GM12878 (cell line): ENCODE results near the gene SIAH2. TPM values are rescaled to one million over a fixed set of nuclear protein-coding genes. Genes with fewer than 3 reads are reported as not detected.

Experiments
- BACH1 ChIP-seq: fragments of 450-650 bp; IDR thresholded peaks from 2 replicates; pipeline ENCODE4 v1.6.1; 2017; ENCODE audit warnings: mild to moderate bottlenecking, borderline replicate concordance
- EP300 ChIP-seq, 2 experiments: fragments of 150-350 bp in 1 of 2; IDR thresholded peaks; 2 replicates each; pipeline ENCODE4 v1.6.1; 2011 to 2012; ENCODE audit warnings: low read depth in 2 of 2, low read length in 2 of 2, borderline replicate concordance in 1 of 2, improper control_type of control experiment in 1 of 2, inconsistent platforms in 1 of 2; ENCODE audit not compliant: control insufficient read depth in 1 of 2
- KLF5 ChIP-seq: fragments of 450-650 bp; IDR thresholded peaks from 2 replicates; pipeline ENCODE4 v1.6.1; 2014; ENCODE audit warnings: mild to moderate bottlenecking; ENCODE audit not compliant: partially characterized antibody
- RBBP5 ChIP-seq: fragments of 200-600 bp; sonication (generic); conservative IDR thresholded peaks from 2 replicates; pipeline ENCODE4 v1.6.1; 2016
- ZNF687 ChIP-seq: fragments of 450-650 bp; IDR thresholded peaks from 2 replicates; pipeline ENCODE4 v1.6.1; 2017; ENCODE audit warnings: mild to moderate bottlenecking, moderate library complexity
- polyA plus RNA-seq, 11 experiments: library from polyadenylated mRNA; depleted of rRNA in 4 of 11; unstranded in 6 of 11; stranded (reverse) in 5 of 11; fragments of >200 nt; fragmentation: Nextera tagmentation in 4 of 11; fragmentation: Illumina TruSeq in 1 of 11; extraction: Ambion mirVana in 4 of 11; extraction: Trizol in 1 of 11; gene quantifications; 1 replicate in 1 of 11; 2 replicates in 10 of 11; pipeline versions ENCODE4 v1.2.1 to v1.2.3, GENCODE V29; 2011 to 2016; ENCODE audit warnings: inconsistent platforms in 2 of 11, missing spikeins in 2 of 11, low read depth in 1 of 11
- total RNA-seq, 4 experiments: library from RNA; depleted of rRNA in 3 of 4; stranded (reverse); fragments of >200 nt in 3 of 4; fragmentation: Illumina TruSeq in 1 of 4; extraction: Trizol in 1 of 4; gene quantifications; 2 replicates each; pipeline versions ENCODE4 v1.2.1 to v1.2.3, GENCODE V29; 2013 to 2021
- TF ChIP-seq, protein P1 (sequence below): fragments of 450-650 bp; IDR thresholded peaks from 2 replicates; pipeline ENCODE4 v1.6.1; 2014; ENCODE audit warnings: mild to moderate bottlenecking

SIAH2 gene
- total and polyA plus RNA-seq, 10 of the 15 experiments (the other 5 are each of a cell fraction or from before 2014, with no cell fraction given) = 3.3 to 51.5 (median 29.7) TPM

DNA sequence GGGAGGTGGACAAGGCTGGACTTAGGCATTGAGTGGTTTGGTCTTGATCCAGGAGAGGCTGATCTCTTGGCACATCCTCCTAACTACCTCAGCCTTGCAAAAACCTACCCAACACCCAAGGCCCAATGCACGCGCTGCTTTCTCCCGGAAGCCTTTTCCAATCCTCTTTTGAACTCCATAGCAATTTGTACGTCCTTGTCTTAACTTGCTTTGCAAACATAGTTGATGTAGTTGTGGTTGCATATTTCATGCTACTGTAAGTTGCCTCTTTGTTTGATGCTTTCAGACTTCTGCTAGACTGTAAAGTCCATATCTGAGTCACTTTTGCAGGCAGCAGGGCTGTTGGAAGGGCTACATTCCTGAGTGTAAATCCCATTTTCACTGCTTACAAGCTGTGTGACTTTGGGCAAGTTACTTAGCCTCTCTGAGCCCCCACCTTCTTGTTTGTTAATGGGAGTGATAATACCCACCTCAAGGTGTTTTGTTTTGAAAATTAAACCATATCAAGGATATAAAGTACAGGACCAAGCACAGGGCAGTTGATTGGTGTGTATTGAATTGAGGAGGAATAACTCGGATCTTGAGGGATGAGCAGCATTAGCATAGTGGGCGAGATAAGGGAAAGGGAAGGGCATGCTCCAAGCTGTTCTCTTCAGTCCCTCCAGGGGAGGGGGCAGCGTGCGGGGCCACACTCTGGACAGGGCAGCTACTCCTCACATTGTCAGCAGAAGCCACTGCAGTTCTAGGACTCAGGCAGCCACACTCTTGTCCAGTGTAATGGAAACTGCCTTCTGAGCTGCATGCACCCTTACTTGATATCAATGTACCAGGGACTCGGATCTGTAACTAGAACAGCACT is 28.8 kb downstream of the SIAH2 start (continued):
- TF ChIP-seq BACH1 = no peak
- TF ChIP-seq, protein P1, sequence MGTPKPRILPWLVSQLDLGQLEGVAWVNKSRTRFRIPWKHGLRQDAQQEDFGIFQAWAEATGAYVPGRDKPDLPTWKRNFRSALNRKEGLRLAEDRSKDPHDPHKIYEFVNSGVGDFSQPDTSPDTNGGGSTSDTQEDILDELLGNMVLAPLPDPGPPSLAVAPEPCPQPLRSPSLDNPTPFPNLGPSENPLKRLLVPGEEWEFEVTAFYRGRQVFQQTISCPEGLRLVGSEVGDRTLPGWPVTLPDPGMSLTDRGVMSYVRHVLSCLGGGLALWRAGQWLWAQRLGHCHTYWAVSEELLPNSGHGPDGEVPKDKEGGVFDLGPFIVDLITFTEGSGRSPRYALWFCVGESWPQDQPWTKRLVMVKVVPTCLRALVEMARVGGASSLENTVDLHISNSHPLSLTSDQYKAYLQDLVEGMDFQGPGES = no peak
- TF ChIP-seq EP300 (IDR thresholded peaks at IDR 0.05; ENCODE audit: borderline replicate concordance in 1 of 2, control insufficient read depth in 1 of 2, low read depth in 2 of 2, low read length in 2 of 2) = no peak
- TF ChIP-seq KLF5 = no peak
- no peak for TF ChIP-seq ZNF687
- TF ChIP-seq RBBP5 = no peak
